Measurements from ENCODE around the gene NLRP3.
"Not testable (repeated sequence)": the region's sequence is repeated elsewhere in the genome, so short reads cannot be mapped to it uniquely, and the experiment has no call there.

- not testable (repeated sequence) for TF ChIP-seq REST (IDR thresholded peaks at IDR 0.05; ENCODE audit: unreplicated experiment); EZH2phosphoT487 (IDR thresholded peaks at IDR 0.05; ENCODE audit: unreplicated experiment); CREB1 (CRISPR knock-in tag; IDR thresholded peaks at IDR 0.05; ENCODE audit: low read depth); EZH2 (IDR thresholded peaks at IDR 0.05; ENCODE audit: low read depth, unreplicated experiment); POLR2AphosphoS5 (IDR thresholded peaks at IDR 0.05; ENCODE audit: low read depth)
- TF ChIP-seq, protein P1, sequence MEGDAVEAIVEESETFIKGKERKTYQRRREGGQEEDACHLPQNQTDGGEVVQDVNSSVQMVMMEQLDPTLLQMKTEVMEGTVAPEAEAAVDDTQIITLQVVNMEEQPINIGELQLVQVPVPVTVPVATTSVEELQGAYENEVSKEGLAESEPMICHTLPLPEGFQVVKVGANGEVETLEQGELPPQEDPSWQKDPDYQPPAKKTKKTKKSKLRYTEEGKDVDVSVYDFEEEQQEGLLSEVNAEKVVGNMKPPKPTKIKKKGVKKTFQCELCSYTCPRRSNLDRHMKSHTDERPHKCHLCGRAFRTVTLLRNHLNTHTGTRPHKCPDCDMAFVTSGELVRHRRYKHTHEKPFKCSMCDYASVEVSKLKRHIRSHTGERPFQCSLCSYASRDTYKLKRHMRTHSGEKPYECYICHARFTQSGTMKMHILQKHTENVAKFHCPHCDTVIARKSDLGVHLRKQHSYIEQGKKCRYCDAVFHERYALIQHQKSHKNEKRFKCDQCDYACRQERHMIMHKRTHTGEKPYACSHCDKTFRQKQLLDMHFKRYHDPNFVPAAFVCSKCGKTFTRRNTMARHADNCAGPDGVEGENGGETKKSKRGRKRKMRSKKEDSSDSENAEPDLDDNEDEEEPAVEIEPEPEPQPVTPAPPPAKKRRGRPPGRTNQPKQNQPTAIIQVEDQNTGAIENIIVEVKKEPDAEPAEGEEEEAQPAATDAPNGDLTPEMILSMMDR (conservative IDR thresholded peaks at IDR 0.05; ENCODE audit: low read depth in 2 of 2) = not testable (repeated sequence)
- TF ChIP-seq, protein P2, sequence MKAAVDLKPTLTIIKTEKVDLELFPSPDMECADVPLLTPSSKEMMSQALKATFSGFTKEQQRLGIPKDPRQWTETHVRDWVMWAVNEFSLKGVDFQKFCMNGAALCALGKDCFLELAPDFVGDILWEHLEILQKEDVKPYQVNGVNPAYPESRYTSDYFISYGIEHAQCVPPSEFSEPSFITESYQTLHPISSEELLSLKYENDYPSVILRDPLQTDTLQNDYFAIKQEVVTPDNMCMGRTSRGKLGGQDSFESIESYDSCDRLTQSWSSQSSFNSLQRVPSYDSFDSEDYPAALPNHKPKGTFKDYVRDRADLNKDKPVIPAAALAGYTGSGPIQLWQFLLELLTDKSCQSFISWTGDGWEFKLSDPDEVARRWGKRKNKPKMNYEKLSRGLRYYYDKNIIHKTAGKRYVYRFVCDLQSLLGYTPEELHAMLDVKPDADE (IDR thresholded peaks at IDR 0.05) = not testable (repeated sequence)
Observed at GRCh38 chr1:247366345-247366744, 49.6 kb upstream of the NLRP3 start.
